Cortex of kidney (tissue), 1 donor: ENCODE results near the gene GNAT1.

Source experiments
- DNase-seq: peaks from one replicate; lab custom pipeline; 2025; lab: John Stamatoyannopoulos, UW

The GNAT1 gene

DNA sequence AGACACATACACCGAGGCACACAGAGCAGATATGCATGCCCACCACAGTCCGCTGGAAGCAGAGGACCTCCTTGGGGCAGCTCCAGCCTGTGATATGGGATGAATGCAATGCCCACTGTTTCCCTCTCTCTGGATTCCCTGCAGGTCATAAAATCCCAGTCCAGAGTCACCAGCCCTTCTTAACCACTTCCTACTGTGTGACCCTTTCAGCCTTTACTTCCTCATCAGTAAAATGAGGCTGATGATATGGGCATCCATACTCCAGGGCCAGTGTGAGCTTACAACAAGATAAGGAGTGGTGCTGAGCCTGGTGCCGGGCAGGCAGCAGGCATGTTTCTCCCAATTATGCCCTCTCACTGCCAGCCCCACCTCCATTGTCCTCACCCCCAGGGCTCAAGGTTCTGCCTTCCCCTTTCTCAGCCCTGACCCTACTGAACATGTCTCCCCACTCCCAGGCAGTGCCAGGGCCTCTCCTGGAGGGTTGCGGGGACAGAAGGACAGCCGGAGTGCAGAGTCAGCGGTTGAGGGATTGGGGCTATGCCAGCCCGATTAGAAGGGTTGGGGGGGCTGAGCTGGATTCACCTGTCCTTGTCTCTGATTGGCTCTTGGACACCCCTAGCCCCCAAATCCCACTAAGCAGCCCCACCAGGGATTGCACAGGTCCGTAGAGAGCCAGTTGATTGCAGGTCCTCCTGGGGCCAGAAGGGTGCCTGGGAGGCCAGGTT, at the start of gene GNAT1:
Gene GNAT1 (plus strand): TSS at position 675 of the 725 bp plus-strand sequence. CDS start 116 bp downstream, outside the sequence.
- DNase-seq: no peak

DNA sequence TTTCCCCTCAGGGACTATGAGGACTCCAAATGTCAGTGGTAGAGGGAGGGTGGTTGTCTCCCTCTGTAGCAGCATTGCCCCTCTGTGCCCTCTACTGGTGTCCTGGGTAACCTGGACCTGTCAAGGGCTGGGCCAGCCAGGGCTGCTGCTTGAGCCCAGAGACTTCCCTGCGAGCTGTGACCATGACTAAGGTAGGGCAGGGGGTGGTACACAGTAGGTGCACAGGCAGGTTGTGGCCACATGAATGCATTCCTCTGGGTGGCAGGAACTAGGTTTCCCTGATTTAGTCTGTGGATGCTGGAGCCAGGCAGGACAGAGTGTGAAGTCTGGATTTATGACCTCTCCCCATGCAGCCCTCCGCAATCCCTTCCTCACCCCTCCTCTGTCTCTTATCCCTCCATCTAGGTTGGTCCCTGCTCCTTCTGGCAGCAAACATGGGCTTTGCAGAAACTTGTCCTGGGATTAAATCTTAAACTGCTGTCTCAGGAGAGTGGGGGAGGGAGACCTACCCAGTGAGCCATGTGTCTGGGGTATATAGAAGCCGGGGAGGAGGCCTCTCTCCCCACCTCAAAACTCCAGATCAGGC, 45.0 kb upstream of the GNAT1 start:
- no peak for DNase-seq

DNA sequence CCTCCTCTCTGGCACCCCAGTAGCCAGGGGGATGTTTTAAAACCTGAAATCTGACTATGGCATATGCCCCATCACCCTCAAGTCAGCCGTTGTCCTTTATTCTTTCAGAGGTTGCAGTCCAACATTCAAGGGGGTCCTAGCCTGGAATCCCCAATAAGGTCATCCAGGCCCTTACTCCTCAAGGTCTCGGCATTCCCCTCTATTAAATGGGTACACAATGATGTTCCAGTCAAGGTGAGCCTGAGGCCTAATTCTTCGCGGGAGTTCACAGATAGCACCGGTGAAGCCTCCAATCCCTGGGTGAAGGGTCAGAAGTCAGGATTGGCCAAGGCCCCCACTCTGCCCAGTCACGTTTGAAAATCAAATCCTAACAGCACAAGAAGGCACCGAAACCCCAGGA, 44.4 kb upstream of the GNAT1 start:
- DNase-seq: no peak

DNA sequence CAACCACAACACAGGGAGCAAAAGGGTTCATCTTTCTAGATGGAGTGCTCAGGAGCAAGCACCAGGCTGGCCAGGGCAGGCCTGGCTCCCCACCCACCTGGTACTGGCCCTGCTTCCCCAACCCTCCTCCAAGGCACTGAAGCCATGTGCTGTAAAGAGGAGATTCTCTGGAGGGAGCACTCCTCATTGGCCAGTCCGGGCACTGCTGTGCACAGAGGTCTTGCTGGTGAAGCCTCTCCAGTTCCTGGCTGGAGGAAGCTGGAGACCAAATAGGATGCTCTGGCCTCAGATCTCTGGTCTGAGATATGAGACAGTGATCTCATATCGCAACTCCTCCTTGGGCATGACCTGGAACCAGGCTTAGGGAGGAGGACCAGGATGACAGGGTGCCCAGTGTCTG, 44.0 kb upstream of the GNAT1 start:
- DNase-seq: no peak

DNA sequence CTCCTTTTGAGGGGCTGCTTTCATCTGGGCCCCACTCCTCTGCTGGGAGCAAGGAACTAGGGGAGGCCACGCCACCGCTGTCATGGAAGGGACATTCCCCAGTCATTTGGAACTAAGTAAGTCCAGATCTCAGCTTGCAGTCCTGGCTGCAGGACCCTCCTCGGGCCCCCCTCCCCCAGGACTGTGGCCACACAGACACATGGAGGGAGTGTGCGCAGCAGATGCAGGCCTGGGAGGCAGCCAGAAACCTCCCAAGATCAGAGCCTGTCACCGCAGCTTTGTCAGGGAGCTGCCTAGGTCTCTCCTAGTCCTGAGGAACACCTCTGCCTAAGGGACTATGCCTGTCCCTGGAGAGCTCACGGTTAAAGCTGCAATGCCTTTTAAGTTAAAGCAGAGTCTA, 43.5 kb upstream of the GNAT1 start:
- no peak for DNase-seq

DNA sequence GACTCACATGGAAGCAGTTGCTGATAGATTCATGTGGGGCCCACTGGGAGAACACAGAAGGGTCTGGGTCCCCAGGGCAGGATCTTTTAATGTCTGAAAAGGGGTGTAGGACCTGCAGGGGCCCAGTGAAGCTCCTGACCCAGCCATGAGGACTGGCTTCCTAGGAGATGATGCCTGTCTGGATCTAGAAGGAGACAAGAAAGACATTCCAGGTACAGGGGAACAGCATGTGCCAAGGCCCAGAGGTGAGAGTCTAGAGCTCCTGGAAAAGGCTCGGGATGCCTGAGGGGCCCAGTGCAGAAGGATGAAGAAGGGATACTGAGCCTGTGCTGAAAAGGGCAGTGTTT, 41.0 kb upstream of the GNAT1 start:
- DNase-seq: no peak

DNA sequence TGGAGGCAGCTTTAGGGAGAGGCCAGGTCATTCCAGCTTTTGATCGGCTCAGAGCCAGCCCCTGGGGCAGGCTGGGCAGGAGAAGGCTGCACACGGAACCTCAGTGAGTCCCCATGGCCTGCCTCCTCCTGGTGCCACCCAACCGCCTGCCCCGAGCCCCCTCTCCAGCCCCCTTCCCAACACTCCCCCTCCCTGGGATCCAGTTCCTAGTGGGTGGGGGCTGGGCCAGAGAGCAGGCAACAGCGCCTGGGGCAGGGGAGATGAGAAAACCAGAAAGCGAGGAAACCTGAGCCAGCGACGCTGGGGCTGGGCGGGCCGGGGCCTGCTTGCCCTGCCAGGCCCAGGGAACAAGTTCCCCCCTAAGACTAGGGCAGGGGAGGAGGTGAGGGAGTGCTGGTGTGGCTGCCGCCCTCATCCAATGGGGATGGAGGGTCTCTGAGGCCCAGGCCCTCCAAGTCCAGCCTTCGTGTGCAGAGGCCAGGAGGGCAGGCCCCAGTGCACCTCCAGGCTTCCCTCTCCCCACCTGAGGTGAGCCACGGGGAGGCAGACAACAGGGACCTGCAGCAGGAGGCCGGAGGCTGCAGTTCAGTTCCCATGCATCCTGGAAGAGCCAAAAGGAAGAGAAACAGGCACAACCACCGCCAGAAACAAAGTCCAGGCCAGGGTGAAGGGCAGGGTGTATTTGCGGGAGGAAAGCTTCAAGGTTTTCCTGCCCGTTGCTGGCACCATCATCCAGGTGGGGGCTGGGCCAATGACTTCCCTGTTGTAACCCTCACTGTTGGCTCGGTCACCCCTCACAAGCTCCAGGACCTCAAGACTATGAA, 40.3 kb upstream of the GNAT1 start:
- no peak for DNase-seq

DNA sequence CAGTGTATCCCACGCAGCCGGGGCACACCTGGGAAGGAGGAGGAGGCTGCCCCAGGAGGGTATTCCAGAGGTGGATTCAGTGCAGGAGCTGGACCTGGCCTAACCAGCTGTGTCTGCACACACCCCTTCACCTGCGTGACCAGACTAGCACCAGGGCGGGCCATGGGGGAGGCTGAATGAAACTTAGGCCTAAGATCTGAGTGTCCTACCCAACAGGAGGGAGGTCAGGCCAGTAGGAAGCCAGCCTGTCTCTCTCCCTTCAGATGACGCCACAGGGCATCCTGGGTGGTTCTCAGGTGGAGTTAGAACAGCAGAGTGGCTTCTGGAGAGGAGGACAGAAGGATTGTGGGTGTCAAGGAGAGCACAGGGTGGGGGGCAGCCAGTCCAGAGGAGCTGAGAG, 39.7 kb upstream of the GNAT1 start:
- DNase-seq: no peak

DNA sequence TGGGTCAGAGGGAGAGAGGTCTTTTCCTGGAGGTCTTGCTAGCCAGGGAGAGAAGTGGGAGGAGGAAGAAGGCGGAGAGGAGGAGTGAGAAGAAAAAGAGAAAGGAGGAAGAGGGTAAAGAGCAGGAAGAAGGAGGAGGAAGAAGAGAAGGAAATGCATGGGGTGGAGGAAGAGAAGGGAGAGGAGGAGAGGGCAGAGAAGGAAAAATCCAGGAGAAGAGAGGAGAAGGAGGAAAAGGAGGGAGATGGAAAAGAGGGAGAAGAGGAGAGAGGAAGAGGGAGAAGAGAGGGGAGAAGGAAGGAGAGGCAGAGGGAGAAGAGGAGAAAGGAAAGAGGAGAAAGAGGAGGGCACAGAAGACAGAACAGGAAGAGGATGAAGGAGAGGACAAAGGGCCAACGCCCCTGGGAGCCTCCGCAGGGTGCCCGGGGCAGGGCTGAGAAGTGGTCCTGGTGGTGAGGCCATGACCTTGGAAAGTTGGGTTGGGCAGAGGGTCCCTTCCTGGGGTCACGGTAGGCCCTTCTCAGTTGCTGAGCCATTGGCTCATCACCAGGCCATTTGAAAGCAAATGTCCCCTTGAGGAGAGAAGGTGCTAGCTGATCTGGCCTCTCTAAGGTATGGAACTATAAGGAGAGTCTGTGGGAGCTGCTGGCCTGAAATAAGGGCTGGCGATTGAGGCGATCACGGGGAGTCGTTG, 37.5 kb upstream of the GNAT1 start:
- DNase-seq: no peak

DNA sequence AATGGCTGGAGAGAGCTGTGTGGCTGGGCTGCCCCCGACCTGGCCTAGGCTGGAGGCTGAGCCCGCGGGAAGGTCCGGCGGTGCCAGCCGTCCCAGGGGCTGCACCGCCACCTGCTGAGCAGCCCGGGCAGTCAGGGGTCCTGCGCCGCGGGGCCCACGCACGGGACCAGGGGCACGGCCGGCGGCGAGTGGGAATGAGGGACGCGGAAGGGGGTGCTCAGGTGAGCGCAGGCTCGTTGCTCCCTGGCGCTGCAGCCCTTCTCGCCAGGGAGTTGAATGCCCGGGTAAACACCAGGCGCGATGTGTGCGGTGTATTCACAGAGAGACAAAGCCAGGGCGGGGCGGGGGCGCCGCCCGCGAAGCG, 37.0 kb upstream of the GNAT1 start:
- no peak for DNase-seq

DNA sequence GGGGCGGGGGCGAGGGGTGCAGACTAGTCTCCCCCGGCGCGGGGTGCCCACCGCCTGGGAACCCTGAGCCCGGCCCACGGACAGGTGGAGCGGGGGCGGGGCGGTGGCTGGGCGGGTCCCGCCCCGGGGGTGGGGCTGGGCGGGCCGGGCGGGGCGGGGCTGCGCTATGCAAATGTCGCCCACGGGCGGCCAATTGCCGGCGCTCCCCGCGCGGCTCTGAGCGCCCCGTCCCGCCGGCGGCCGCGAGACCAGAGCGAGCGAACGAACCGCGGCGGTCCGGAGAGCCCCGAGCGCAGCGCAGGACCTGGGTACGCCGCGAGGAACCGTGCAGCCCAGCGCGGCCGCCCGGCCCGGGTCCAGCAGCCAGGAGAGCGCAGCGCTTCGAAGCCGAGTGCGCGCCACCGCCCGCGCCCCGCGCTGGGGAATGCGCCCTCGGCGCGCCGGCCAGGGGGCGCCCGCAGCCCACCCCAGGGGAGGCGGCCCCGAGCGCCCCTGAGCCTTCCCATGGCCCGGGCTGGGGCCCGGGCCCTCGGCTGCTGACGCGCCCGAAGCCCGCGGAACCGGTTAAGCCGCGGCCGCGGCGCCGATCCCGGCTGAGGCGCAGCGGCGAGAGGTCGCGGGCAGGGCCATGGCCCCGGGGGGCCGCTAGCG, 36.4 kb upstream of the GNAT1 start, which contains the start of gene SEMA3F:
Gene SEMA3F (plus strand): TSS at position 485 of the 651 bp plus-strand sequence. CDS start 4,299 bp downstream, outside the sequence.
- no peak for DNase-seq

DNA sequence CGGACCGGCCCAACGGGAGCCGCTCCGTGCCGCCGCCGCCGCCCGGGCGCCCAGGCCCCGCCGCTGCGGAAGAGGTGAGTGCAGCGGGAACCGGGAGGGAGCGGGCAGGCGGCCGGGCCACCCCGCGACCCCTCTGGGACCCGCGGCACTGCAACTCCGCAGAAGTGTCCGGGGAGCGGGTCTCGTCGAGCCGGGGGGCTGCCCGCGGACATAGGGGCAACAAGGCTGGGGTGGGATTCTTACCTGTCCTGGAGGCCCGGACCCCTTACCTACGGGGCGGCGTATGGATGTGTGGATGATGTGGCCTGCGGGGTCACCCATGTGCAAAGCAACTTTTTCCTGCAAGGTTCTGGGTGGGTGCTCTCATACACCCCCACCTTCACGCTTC, 35.9 kb upstream of the GNAT1 start:
- DNase-seq: no peak

DNA sequence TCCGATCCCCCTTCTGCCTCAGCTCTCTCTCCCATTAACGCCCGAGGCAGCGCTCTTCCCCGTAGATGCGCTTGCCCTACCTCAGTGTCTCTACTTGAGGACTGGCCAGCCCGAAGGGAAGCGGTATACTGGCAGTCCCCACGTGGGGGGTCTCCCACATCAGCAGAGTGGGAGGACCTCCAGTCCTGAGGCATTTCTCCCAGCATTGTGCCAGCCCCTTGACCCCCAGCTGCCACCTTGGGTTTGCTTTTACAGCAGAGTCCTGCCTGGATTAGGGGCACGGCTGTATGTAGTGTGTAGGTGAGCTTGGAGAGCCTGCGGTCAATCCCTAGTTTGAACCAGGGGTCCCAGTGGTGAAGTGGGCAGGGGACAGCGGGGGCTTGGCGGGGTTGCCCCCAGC, 35.5 kb upstream of the GNAT1 start:
- DNase-seq: no peak

DNA sequence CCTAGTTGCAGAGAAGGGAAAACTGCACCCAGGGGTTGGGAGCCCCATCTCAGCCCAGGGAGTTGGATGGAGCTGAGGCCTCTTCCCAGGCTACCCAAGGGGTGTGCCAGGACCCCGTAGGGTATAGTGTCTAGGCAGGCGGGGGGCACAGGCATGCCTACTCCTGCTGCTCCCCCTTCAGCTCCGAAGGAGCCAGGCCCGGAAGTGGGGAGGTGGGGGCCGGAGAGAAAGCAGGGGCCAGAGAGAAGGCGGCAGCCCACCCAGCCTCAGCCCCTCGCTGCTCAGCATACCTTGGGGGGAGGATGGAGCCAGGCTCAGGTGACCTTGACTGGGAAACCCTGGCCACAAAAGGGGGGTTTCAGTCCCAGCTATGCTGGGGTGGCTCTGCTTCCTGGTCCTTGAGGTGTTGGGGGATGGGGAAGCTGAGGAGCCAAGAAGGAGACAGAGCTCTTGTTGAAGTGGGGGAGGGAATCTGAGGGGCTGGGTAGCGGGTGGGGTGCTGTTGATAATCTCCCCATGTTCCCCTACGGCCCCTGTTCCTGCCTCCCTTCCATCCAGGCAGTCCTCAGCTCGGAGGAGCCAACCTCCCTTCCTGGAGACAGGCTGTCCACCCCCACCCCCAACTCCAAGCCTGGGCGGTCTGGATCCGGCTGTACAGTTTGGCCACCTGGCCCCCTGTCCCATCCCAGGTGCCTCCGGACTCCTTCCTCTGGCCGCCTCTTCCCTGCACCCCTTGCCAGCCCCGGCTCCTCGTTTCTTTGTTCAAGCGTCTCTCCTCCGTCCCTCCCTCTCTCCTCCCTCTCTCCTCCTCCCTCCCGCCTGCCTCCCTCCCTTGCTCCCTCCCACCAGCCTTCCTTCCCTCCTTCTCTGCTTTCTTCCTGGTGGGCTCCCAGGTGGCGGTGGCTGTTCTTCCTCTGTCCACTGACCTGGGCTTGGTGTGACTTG, 34.6 kb upstream of the GNAT1 start:
- no peak for DNase-seq

DNA sequence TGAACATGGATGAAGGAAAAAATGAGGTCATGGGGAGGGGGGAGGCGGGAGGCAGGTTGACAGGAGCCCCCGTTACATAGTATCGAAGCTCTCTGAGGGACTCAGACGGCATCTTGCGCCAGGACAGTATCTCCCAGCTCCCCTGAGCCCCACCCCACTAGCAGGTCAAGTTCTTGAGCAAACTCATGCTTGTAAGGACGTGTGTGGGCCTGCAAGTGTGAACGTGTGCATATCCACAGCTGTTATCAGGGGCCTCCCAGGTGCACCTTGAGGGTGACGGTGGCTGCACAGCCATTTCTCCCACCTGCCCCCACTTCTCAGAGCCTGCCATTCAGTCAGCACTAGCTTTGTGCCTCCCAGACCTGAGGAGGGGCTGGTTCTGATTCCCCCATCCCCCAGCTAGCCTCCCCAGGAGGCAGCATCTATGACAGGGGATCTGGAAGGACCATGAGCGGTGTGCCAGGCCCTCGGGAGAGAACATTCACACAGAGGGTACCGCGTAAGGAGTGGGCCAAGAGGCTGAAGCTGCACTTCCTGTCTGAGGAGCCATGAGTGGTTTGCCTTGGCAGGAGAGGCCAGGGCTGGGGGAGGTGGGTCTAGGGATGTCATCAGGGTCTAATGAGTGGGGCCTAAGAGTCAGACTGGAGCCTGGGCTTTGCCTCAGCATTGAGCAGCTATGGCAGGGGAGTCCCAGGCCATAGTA, 33.4 kb upstream of the GNAT1 start:
- DNase-seq: no peak

DNA sequence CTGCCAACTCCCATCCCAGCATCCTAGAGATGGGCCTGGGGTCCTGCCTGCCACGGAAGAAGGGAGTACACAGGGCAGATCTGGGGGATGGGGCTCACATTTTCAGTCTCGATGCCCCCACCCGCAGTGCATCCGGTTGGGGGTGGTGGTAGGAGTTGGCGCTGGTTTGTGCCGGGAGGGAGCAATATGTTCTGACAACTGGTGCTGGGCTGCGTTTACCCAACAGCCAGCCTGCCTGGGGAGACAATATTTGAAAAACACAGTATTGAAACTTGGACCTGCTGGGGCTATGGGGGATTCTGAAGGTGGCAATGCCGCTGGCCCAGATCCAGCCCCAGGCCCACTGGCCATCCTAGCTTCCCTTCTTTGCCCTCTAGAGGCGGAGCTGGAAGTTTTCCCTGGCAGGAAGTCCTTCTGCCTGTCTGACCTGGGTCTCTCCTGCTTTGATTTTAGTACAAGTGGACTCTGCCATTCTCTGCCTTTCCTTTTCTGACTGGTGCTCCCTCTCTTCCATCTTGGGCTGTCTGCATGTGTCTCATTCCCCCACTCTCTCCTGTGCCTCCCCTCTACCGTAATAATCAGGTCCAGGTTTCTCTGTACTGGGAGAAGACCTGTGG, 32.8 kb upstream of the GNAT1 start:
- no peak for DNase-seq

DNA sequence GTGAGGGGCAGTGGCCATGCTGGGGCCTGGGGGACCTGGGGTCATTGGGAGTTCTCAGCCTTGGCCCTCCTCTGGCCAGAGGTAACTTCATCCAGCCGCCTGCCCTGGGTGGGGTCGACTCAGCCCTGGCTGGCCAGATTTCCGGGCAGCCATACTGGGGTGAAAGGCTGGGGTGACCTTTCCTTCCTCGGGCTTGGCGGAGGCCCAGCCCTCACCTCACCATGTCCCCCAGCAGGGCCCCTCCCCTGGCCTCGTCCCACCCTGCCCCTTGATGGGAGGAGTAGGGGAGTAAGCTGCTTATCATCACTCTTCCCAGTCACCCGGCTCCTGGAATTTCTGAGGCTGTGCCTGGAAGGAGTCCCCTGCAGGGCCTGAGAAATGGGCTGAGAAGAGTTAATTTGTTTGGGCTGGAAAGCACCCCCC, 30.8 kb upstream of the GNAT1 start:
- DNase-seq: no peak

DNA sequence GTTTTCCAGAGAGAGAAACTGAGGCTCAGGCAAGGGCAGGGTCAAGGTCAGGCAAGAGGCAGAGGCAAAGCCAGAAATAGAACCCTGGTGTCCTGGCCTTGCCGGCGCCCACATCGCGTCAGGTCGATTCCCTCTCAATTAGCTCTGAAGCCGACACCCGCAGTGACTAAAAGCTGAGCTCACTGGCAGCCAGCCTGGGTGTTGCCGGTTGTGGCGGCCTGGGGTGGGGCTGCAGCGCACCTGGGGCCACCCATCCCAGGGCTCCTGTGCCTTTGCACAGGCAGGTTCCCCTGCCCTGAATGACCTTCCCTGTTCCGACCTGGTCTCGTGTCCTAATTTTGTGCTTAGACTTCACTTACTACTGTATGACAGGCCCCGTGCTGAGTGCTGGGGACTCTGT, 30.1 kb upstream of the GNAT1 start:
- no peak for DNase-seq

DNA sequence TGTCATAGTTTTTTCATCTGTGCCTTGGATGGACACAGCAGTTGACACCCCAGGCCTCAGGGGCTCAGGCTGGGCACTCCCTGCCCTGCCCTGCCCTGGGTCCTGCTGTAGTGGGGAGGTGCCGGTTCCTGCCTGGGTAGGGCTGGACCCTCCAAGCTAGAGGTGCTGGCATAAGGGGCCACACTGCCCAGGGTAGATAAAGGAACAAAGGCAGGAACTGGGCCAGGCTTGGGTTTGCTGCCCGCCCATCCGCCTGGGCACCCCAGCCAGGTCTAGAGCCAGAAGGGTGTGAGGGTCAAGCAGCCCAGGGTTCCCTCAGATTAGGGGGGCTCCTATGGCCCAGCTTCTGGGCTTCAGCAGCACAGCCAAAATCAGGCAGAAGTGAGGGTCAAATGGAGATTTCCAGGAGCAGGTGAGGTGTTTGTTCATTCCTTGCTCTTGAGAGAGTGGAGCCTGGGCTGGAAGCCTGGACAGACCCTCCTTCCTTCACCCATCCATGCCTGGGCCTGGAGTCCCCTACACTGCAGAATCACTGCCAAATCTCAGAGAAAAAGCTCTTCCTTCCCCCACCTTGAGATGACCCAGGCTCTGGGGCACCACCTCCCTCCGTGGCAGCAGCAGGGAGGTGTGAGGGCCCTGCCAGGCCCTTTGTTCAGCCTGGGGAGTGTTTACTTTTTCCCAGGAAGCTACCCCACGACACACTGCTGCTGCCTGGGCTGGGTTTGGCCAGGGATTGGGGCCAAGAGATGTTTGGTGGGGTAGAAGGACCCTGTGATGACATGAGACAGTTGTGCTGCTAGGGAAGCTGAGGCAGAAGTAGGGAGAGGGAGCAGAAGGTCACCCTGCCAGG, 29.2 kb upstream of the GNAT1 start:
- no peak for DNase-seq
